Measurements from ENCODE around the gene FLCN.

Gene FLCN

DNA sequence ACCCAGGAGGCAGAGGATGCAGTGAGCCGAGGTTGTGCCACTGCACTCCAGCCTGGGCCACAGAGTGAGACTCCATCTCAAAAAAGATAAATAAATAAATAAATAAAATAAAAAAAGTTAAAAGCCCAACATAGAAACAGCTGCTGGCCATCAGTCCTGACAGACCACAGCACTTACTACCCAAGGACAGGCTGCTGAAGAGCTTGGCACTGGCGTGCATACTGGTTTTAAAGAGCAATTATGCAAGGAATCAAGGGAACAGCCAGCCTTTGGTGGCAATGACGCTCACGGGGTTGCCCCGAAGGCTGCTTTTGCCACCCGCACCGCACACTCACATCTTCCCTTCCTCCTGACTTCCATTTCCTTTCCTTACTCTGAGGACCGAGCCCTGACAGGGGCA lies 35.1 kb downstream of the FLCN start:
- Histone ChIP-seq H3K27ac (ENCODE audit: low read length, poor library complexity, severe bottlenecking) (no peak overlapping the region), H3K18ac (ENCODE audit: low read depth in 1 of 2, low read length in 2 of 2) (peak overlapping the region in 1 of 2 experiments; percentile 64), H3K27me3 (ENCODE audit: control insufficient read depth in 1 of 2, insufficient read depth in 1 of 2, low read length in 2 of 2) (no peaks in the 10 kb centered on the region), H3K4me2 (ENCODE audit: low read length, poor library complexity, severe bottlenecking) (no peak overlapping the region), H3K9me3 (ENCODE audit: control insufficient read depth, low read length) (no peaks in the 10 kb centered on the region), H2AFZ (ENCODE audit: low read depth, low read length) (no peak overlapping the region), H3K4me1 (ENCODE audit: control insufficient read depth, insufficient read depth, low read depth, low read length) (peaks cover 9% of the 10 kb centered on the region), H2BK5ac (ENCODE audit: low read depth, low read length, poor library complexity, severe bottlenecking) (no peak overlapping the region), H2BK15ac (ENCODE audit: low read depth, poor library complexity, severe bottlenecking) (no peak overlapping the region), H3K4ac (ENCODE audit: low read depth in 1 of 2, low read length in 2 of 2) (no peak overlapping the region), H2AK5ac (ENCODE audit: low read length, severe bottlenecking) (no peak overlapping the region), H3K79me1 (replicated peaks; ENCODE audit: low read length, poor library complexity, severe bottlenecking) (no peaks in the 10 kb centered on the region), H4K8ac (ENCODE audit: low read length) (no peak overlapping the region), H3K14ac (ENCODE audit: low read length in 2 of 2) (no peak overlapping the region), H3K9ac (ENCODE audit: low read length) (no peak overlapping the region), H3K4me3 (ENCODE audit: insufficient read depth in 1 of 2, low read depth in 1 of 2, low read length in 2 of 2) (no peak overlapping the region), H3K36me3 (ENCODE audit: control insufficient read depth in 1 of 2, insufficient read depth in 2 of 2, low read depth in 1 of 2, low read length in 2 of 2) (peaks cover 17 to 20% of the 10 kb centered on the region in 2 experiments), H4K91ac (ENCODE audit: low read length) (peak overlapping the region; percentile 32), H2BK12ac (ENCODE audit: low read length in 2 of 2) (no peak overlapping the region), H2BK120ac (ENCODE audit: low read depth, low read length) (no peak overlapping the region), H3K23ac (ENCODE audit: low read length in 2 of 2) (peak overlapping the region in 1 of 2 experiments; percentile 3)
- no peak for DNase-seq
- 86% methylated on average over 6 of the region's 8 CpGs for WGBS

DNA sequence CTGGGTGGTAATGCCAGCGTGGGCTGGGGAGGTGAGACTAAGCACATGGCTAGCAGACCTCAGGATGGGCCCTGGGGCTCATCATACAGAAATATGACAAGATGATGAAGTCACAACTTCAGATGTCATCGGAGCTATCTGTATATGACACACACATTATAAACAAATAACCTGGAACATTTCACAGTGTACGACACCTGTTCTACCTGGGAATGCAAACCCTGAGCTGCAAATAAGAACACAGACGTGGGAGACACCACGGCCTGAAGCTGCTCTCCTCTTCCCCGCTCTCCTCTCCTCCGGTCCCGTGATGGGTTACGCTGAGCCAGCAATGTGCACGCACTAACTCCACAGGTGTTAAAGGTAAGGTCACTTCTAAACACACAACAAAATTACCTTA lies 35.7 kb downstream of the FLCN start:
- H3K36me3 ChIP-seq (ENCODE audit: control insufficient read depth in 1 of 2, insufficient read depth in 2 of 2, low read depth in 1 of 2, low read length in 2 of 2) = peaks cover 15 to 20% of the 10 kb centered on the region in 2 experiments
- H4K91ac ChIP-seq (ENCODE audit: low read length) = no peak overlapping the region
- no peak overlapping the region for H3K23ac ChIP-seq (ENCODE audit: low read length in 2 of 2)
- H2BK12ac ChIP-seq (ENCODE audit: low read length in 2 of 2) = peak overlapping the region in 1 of 2 experiments; percentile 68
- H3K27me3 ChIP-seq (ENCODE audit: control insufficient read depth in 1 of 2, insufficient read depth in 1 of 2, low read length in 2 of 2) = no peaks in the 10 kb centered on the region
- no peak overlapping the region for H2BK120ac ChIP-seq (ENCODE audit: low read depth, low read length)
- no peak overlapping the region for H4K8ac ChIP-seq (ENCODE audit: low read length)
- H3K4ac ChIP-seq (ENCODE audit: low read depth in 1 of 2, low read length in 2 of 2) = peak overlapping the region in 1 of 2 experiments; percentile 47
- H3K27ac ChIP-seq (ENCODE audit: low read length, poor library complexity, severe bottlenecking) = no peak overlapping the region
- H3K4me1 ChIP-seq (ENCODE audit: control insufficient read depth, insufficient read depth, low read depth, low read length) = peaks cover 9% of the 10 kb centered on the region
- no peak for DNase-seq
- no peak overlapping the region for H3K9ac ChIP-seq (ENCODE audit: low read length)
- H3K4me3 ChIP-seq (ENCODE audit: insufficient read depth in 1 of 2, low read depth in 1 of 2, low read length in 2 of 2) = no peak overlapping the region
- H2AFZ ChIP-seq (ENCODE audit: low read depth, low read length) = no peak overlapping the region
- H3K79me1 ChIP-seq (replicated peaks; ENCODE audit: low read length, poor library complexity, severe bottlenecking) = no peaks in the 10 kb centered on the region
- H3K9me3 ChIP-seq (ENCODE audit: control insufficient read depth, low read length) = no peaks in the 10 kb centered on the region
- H2BK5ac ChIP-seq (ENCODE audit: low read depth, low read length, poor library complexity, severe bottlenecking) = no peak overlapping the region
- no peak overlapping the region for H2AK5ac ChIP-seq (ENCODE audit: low read length, severe bottlenecking)
- no peak overlapping the region for H3K18ac ChIP-seq (ENCODE audit: low read depth in 1 of 2, low read length in 2 of 2)
- no peak overlapping the region for H3K4me2 ChIP-seq (ENCODE audit: low read length, poor library complexity, severe bottlenecking)
- no peak overlapping the region for H2BK15ac ChIP-seq (ENCODE audit: low read depth, poor library complexity, severe bottlenecking)
- H3K14ac ChIP-seq (ENCODE audit: low read length in 2 of 2) = peak overlapping the region in 1 of 2 experiments; percentile 45
- 88% methylated on average over 10 of the region's 10 CpGs for WGBS

DNA sequence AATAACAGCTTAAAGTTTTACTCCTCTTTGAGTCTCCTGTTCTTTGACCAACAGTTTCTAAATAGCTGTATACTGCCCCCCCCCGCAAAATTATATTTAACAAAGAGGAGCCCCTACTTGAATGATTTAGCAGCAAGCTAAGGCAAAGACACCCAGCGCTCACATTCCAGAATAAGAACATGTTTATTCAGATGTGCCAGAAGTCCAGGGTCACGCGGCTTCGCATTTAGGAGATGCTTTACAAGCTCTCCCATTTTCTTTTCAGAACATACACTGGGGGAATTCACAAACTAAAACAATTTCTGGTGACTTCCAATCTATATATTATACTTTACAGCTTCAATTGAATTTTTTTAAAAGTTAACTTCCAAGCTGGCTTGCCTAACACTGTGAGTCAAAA lies 36.1 kb downstream of the FLCN start:
- Histone ChIP-seq H3K9me3 (ENCODE audit: control insufficient read depth, low read length) (no peaks in the 10 kb centered on the region), H2AFZ (ENCODE audit: low read depth, low read length) (no peak overlapping the region), H2AK5ac (ENCODE audit: low read length, severe bottlenecking) (no peak overlapping the region), H3K4me1 (ENCODE audit: control insufficient read depth, insufficient read depth, low read depth, low read length) (peaks cover 9% of the 10 kb centered on the region), H3K9ac (ENCODE audit: low read length) (no peak overlapping the region), H3K79me1 (replicated peaks; ENCODE audit: low read length, poor library complexity, severe bottlenecking) (no peaks in the 10 kb centered on the region), H3K4me2 (ENCODE audit: low read length, poor library complexity, severe bottlenecking) (no peak overlapping the region), H3K36me3 (ENCODE audit: control insufficient read depth in 1 of 2, insufficient read depth in 2 of 2, low read depth in 1 of 2, low read length in 2 of 2) (peaks cover 10 to 20% of the 10 kb centered on the region in 2 experiments), H3K23ac (ENCODE audit: low read length in 2 of 2) (no peak overlapping the region), H3K4ac (ENCODE audit: low read depth in 1 of 2, low read length in 2 of 2) (no peak overlapping the region), H3K27ac (ENCODE audit: low read length, poor library complexity, severe bottlenecking) (no peak overlapping the region), H2BK15ac (ENCODE audit: low read depth, poor library complexity, severe bottlenecking) (no peak overlapping the region), H3K27me3 (ENCODE audit: control insufficient read depth in 1 of 2, insufficient read depth in 1 of 2, low read length in 2 of 2) (no peaks in the 10 kb centered on the region), H3K4me3 (ENCODE audit: insufficient read depth in 1 of 2, low read depth in 1 of 2, low read length in 2 of 2) (no peak overlapping the region), H4K91ac (ENCODE audit: low read length) (no peak overlapping the region), H4K8ac (ENCODE audit: low read length) (no peak overlapping the region), H2BK120ac (ENCODE audit: low read depth, low read length) (no peak overlapping the region), H3K14ac (ENCODE audit: low read length in 2 of 2) (no peak overlapping the region), H2BK5ac (ENCODE audit: low read depth, low read length, poor library complexity, severe bottlenecking) (no peak overlapping the region), H2BK12ac (ENCODE audit: low read length in 2 of 2) (no peak overlapping the region), H3K18ac (ENCODE audit: low read depth in 1 of 2, low read length in 2 of 2) (no peak overlapping the region)
- no peak for DNase-seq
- 66% methylated on average over 5 of the region's 5 CpGs for WGBS

DNA sequence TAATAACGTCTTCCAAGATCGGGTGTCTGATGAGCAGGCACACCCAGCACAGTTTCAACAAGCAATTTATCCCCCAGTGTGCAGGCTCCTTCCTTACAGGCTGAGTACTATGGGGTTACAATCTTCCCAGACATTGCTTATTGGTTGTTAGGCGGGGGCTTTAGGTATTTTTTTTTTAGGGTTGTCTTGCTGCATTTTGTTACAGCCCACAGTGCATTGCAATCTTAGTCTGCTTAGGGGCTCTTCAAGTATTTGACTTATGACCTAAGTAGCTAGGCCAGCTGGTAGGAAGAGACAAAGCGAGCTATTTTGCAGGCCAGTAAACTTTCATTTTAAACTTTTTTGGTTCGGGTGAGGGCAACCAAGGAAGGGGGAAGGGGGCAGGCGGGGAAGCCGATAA lies 36.7 kb downstream of the FLCN start:
- no peak for DNase-seq
- Histone ChIP-seq H3K27me3 (ENCODE audit: control insufficient read depth in 1 of 2, insufficient read depth in 1 of 2, low read length in 2 of 2) (no peaks in the 10 kb centered on the region), H3K4me2 (ENCODE audit: low read length, poor library complexity, severe bottlenecking) (no peak overlapping the region), H4K91ac (ENCODE audit: low read length) (no peak overlapping the region), H3K23ac (ENCODE audit: low read length in 2 of 2) (no peak overlapping the region), H2BK12ac (ENCODE audit: low read length in 2 of 2) (no peak overlapping the region), H2BK5ac (ENCODE audit: low read depth, low read length, poor library complexity, severe bottlenecking) (no peak overlapping the region), H3K79me1 (replicated peaks; ENCODE audit: low read length, poor library complexity, severe bottlenecking) (no peaks in the 10 kb centered on the region), H3K4me1 (ENCODE audit: control insufficient read depth, insufficient read depth, low read depth, low read length) (peaks cover 9% of the 10 kb centered on the region), H2AFZ (ENCODE audit: low read depth, low read length) (no peak overlapping the region), H3K36me3 (ENCODE audit: control insufficient read depth in 1 of 2, insufficient read depth in 2 of 2, low read depth in 1 of 2, low read length in 2 of 2) (peaks cover 5 to 20% of the 10 kb centered on the region in 2 experiments), H2BK120ac (ENCODE audit: low read depth, low read length) (no peak overlapping the region), H2AK5ac (ENCODE audit: low read length, severe bottlenecking) (no peak overlapping the region), H3K9ac (ENCODE audit: low read length) (no peak overlapping the region), H3K4me3 (ENCODE audit: insufficient read depth in 1 of 2, low read depth in 1 of 2, low read length in 2 of 2) (no peak overlapping the region), H3K27ac (ENCODE audit: low read length, poor library complexity, severe bottlenecking) (no peak overlapping the region), H3K4ac (ENCODE audit: low read depth in 1 of 2, low read length in 2 of 2) (no peak overlapping the region), H3K18ac (ENCODE audit: low read depth in 1 of 2, low read length in 2 of 2) (no peak overlapping the region), H2BK15ac (ENCODE audit: low read depth, poor library complexity, severe bottlenecking) (no peak overlapping the region), H3K14ac (ENCODE audit: low read length in 2 of 2) (no peak overlapping the region), H4K8ac (ENCODE audit: low read length) (no peak overlapping the region), H3K9me3 (ENCODE audit: control insufficient read depth, low read length) (no peaks in the 10 kb centered on the region)
- 66% methylated on average over 7 of the region's 7 CpGs for WGBS
